ENCODE results near the gene INPP5D. TPM values are rescaled to one million over a fixed set of nuclear protein-coding genes. Genes with fewer than 3 reads are reported as not detected.

Gene INPP5D
- total RNA-seq, 3 donors from 2014 or later: 18.4 to 20.3 (median 20.0) TPM

- H3K4me1 ChIP-seq: no peaks in the 10 kb centered on the region
- no peaks in the 10 kb centered on the region for H3K9me3 ChIP-seq
- H3K27me3 ChIP-seq: no peaks in the 10 kb centered on the region
- DNase-seq (ENCODE audit: low spot score in 2 of 2): no peak
- TF ChIP-seq CTCF (IDR thresholded peaks at IDR 0.05) (no peak), POLR2A (IDR thresholded peaks at IDR 0.05) (no peak), POLR2AphosphoS5 (IDR thresholded peaks at IDR 0.05) (no peak)
- H3K27ac ChIP-seq: no peak overlapping the region
- no peak overlapping the region for H3K4me3 ChIP-seq
- H3K36me3 ChIP-seq: no peaks in the 10 kb centered on the region
- intact Hi-C loops (cut with DNase I; ENCODE audit: low total_unique reads): no loop called here
Measured at GRCh38 chr2:233101816-233102215, 41.7 kb downstream of the INPP5D start.

DNA sequence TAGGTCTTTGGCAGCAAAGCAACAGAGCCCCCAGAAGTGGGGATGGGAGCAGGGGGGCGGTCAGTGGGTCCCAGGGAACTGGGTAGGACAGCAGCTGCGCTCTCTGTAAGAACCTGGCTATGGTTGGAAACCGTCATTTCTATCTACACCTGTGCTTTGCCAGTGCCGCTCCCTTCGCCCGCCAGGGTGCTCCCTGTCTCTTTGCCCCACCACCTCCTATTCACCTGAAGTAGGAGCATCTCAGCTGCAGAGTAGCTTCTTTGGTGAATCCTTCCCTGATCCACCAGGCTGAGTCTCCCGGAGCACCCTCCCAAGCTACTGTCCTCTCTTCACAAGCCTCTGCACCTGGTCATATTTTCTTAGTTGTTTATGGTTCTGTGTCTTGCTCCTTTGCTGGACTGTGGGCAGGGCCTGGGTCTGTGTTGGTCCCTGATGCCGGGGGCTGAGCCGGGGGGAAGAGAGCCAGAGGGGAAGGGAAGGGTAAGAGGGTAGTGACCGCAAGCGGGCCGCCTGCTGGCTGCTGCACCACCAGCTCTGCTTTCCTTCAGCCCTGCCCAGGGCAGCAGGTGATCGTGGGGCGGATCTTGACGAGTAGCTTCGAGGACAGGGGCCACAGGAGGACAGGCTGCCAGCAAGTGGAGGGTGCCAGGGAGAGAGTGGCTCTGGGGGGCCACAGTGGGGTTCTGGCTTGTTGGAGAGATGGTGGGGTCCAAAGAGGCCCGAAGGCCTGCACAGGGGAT is 45.2 kb downstream of the INPP5D start:
- DNase-seq (ENCODE audit: low spot score in 2 of 2): no peak
- Histone ChIP-seq H3K4me3 (no peak overlapping the region), H3K9me3 (no peaks in the 10 kb centered on the region), H3K36me3 (no peaks in the 10 kb centered on the region), H3K4me1 (no peaks in the 10 kb centered on the region), H3K27ac (no peak overlapping the region), H3K27me3 (no peaks in the 10 kb centered on the region)
- intact Hi-C loops (cut with DNase I; ENCODE audit: low total_unique reads): no loop called here
- TF ChIP-seq POLR2AphosphoS5 (IDR thresholded peaks at IDR 0.05): no peak
- TF ChIP-seq POLR2A (IDR thresholded peaks at IDR 0.05): no peak
- TF ChIP-seq CTCF (IDR thresholded peaks at IDR 0.05): no peak

DNA sequence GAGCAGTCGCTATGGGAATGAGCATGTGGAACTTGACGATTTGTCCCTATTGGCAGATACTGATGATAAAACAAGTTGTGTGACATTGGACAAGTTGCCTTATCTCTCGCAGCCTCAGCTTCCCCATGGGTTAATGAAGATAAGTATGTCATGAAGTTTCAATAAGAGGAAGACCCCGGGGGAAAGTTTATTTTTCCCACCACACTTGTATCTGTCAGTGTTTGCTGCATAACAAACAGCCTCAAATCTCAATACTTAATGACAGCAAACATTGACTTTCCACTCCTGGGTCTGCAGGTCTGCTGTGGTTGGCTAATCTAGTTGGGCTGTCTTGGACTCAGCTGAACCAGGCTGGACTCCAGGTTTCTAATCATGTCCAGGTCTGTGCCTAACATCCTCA is 45.8 kb downstream of the INPP5D start:
- no peaks in the 10 kb centered on the region for H3K9me3 ChIP-seq
- intact Hi-C loops (cut with DNase I; ENCODE audit: low total_unique reads): no loop called here
- no peaks in the 10 kb centered on the region for H3K36me3 ChIP-seq
- H3K4me3 ChIP-seq: no peak overlapping the region
- TF ChIP-seq POLR2A (IDR thresholded peaks at IDR 0.05) (no peak), CTCF (IDR thresholded peaks at IDR 0.05) (no peak), POLR2AphosphoS5 (IDR thresholded peaks at IDR 0.05) (no peak)
- no peaks in the 10 kb centered on the region for H3K4me1 ChIP-seq
- no peak overlapping the region for H3K27ac ChIP-seq
- no peak for DNase-seq (ENCODE audit: low spot score in 2 of 2)
- H3K27me3 ChIP-seq: no peaks in the 10 kb centered on the region

GRCh38 chr2:233107011-233107410 is 46.9 kb downstream of the INPP5D start:
- H3K27me3 ChIP-seq: no peaks in the 10 kb centered on the region
- intact Hi-C loops (cut with DNase I; ENCODE audit: low total_unique reads): no loop called here
- H3K27ac ChIP-seq: no peak overlapping the region
- TF ChIP-seq POLR2AphosphoS5 (IDR thresholded peaks at IDR 0.05): no peak
- no peak for TF ChIP-seq CTCF (IDR thresholded peaks at IDR 0.05)
- TF ChIP-seq POLR2A (IDR thresholded peaks at IDR 0.05): no peak
- no peaks in the 10 kb centered on the region for H3K36me3 ChIP-seq
- H3K4me1 ChIP-seq: no peaks in the 10 kb centered on the region
- no peak overlapping the region for H3K4me3 ChIP-seq
- no peaks in the 10 kb centered on the region for H3K9me3 ChIP-seq
- DNase-seq (ENCODE audit: low spot score in 2 of 2): no peak

DNA sequence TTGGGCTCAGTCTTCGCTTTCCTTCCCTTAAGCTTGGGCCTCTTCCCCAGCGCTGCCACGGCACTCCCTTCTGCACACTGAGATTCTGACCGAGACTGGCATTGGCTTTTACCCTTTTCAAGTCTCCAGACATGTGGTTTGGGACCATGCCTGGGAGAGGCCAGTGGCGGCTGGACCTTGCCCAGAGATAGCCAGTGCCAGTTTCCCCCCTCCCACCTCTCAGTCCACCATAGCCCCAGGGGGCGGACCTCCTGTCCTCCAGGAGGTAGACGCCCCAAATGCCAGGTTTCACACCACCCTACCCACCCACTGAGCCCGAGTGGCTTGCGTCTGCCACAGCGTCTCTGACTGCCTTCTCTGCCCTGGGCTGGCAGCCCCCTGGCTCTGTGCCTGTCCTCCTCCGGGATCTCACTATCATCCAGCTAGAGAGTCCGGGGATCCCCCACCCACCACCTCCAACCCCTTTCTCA is 47.7 kb downstream of the INPP5D start:
- intact Hi-C loops (cut with DNase I; ENCODE audit: low total_unique reads): no loop called here
- DNase-seq (ENCODE audit: low spot score in 2 of 2): no peak
- H3K27ac ChIP-seq: no peak overlapping the region
- TF ChIP-seq CTCF (IDR thresholded peaks at IDR 0.05): no peak
- no peak for TF ChIP-seq POLR2A (IDR thresholded peaks at IDR 0.05)
- no peak for TF ChIP-seq POLR2AphosphoS5 (IDR thresholded peaks at IDR 0.05)
- H3K27me3 ChIP-seq: no peaks in the 10 kb centered on the region
- H3K36me3 ChIP-seq: no peaks in the 10 kb centered on the region
- H3K4me1 ChIP-seq: no peaks in the 10 kb centered on the region
- no peaks in the 10 kb centered on the region for H3K9me3 ChIP-seq
- no peak overlapping the region for H3K4me3 ChIP-seq
